Heart left ventricle (tissue), 13 donors: ENCODE data around the gene OTOF.

ENCODE experiments used
- POLR2A ChIP-seq, 2 donors: fragments of 450-650 bp; IDR thresholded peaks; one replicate each; pipeline ENCODE4 v1.6.1; 2017; ENCODE audit warnings: antibody characterized with exemption in 2 of 2, mild to moderate bottlenecking in 2 of 2, moderate library complexity in 2 of 2
- TF ChIP-seq, protein P1 (sequence below), 12 donors: fragments of 200-600 bp; sonication (generic) in 4 of 12; IDR thresholded peaks; one replicate each; pipeline versions ENCODE4 v1.5.0 to v1.8.0; 2018 to 2022; ENCODE audit warnings: antibody characterized with exemption in 12 of 12, mild to moderate bottlenecking in 5 of 12
- donor health status: ischemic (EF 13 %, LVEDD 7.1; RV severe dilation, severe dysfunction).
- donor health status: DM: no; HTN: yes; CAD: no.
- donor health status: DM: no; HTN: no; CAD: no.
- donor health status: ischemic (EF 25% LVEDD 6.9; RV normal size, moderate dysfunction).
- donor health status: ischemic (EF 25% LVEDD 5.7; RV mildly dilated, moderate dysfunction).
- donor health status: ischemic (EF 35%, LVEDD 5.7; RV mildly dilated, moderate dysfunction).
- donor health status: nonischemic (EF 11% LVEDD 7.7; RV severe dilation, severe dysfunction).
- donor health status: DM: yes; HTN: yes; CAD: no.
- donor health status: PGD.
- donor health status: ischemic (EF 29% LVEDD 5.4; RV normal size, mild dysfunction).
- donor health status: nonischemic (EF 23%, LVEDD 6.1; RV moderate dilation, normal function).

DNA sequence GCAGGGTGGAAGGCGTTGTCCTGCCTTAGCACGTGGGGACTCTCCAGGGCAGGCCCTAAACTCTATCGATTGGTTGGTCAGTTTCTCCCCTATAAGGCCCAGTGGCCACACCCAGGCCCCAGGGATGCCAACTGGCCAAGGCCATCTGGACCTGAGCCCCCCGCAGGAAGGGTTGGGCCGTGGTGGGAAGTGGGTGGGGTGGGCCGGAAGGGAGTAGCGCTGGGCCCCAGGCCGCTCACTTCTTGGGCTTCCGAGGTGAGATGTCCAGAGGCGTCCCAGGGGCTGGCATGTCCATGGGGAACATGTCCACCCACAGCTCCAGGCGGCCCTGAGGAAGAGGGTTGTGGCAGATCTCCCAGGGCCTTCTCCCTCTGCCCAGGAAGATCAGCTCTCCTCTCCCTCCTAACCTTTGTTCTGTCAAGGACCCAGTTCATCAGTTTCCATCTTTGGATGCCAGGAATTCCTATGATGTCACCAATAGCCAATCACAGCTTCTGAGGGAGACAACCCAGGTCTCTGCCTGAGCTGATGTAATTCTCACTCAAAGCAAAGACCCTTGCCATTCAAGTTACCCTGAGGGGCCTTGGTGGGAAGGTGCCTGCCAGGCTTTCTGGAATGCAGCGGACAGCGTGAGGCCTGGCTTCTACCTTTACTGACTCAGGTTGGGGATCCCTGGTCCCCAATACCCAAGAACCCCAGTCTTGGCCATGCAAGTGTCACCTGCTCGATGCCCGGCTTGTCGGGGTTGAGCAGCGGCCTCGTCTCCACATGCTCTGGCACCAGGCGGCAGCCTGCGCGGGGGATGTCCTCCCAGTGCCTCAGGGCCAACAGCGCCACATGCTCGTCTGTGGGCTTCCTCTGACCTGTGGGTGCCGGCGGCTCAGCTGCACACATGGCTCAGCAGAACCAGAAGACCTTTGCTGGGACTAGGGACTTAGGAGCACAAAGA, 14.4 kb downstream of the OTOF start:
- TF ChIP-seq, protein P1, sequence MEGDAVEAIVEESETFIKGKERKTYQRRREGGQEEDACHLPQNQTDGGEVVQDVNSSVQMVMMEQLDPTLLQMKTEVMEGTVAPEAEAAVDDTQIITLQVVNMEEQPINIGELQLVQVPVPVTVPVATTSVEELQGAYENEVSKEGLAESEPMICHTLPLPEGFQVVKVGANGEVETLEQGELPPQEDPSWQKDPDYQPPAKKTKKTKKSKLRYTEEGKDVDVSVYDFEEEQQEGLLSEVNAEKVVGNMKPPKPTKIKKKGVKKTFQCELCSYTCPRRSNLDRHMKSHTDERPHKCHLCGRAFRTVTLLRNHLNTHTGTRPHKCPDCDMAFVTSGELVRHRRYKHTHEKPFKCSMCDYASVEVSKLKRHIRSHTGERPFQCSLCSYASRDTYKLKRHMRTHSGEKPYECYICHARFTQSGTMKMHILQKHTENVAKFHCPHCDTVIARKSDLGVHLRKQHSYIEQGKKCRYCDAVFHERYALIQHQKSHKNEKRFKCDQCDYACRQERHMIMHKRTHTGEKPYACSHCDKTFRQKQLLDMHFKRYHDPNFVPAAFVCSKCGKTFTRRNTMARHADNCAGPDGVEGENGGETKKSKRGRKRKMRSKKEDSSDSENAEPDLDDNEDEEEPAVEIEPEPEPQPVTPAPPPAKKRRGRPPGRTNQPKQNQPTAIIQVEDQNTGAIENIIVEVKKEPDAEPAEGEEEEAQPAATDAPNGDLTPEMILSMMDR (IDR thresholded peaks at IDR 0.05): no peak
- TF ChIP-seq POLR2A (IDR thresholded peaks at IDR 0.05): no peak
